IMR-90 (cell line): ENCODE results near the gene ANKFY1. TPM values are rescaled to one million over a fixed set of nuclear protein-coding genes. Genes with fewer than 3 reads are reported as not detected.

ENCODE experiments used
- ATAC-seq: fragments of 200-7000 bp; cut with Tn5 transposase; 2 replicates; pipeline ENCODE4 v1.9.1; 2020; ENCODE audit warnings: low read depth, mild to moderate bottlenecking, moderate library complexity
- BruUV-seq: library from RNA; stranded (reverse); fragments of 400-500 nt; replicated peaks from 2 replicates; lab custom pipeline; 2021; lab: Mats Ljungman, UMichigan
- CTCF ChIA-PET: fragments of 300-600 bp; formaldehyde crosslinking; extraction: SDS; loops from one replicate; lab custom pipeline; 2021; ENCODE audit warnings: antibody characterized with exemption; lab: Yijun Ruan, JAX
- POLR2A ChIA-PET: fragments of 300-600 bp; sonication (Branson Sonifier 250); formaldehyde crosslinking; loops from one replicate; lab custom pipeline; 2022; ENCODE audit warnings: antibody characterized with exemption; ENCODE audit not compliant: unreplicated experiment; lab: Charles Lee
- DNase-seq: peaks from one replicate; pipeline ENCODE4 v3.0.0; 2013
- H2AFZ ChIP-seq: replicated peaks from 2 replicates; pipeline ENCODE3; 2013; ENCODE audit warnings: low read length, mild to moderate bottlenecking; ENCODE audit not compliant: poor library complexity
- H2AK5ac ChIP-seq: 2 replicates; pipeline ENCODE4 v1.6.1; 2013; ENCODE audit warnings: low read depth, low read length, inconsistent platforms
- H2AK9ac ChIP-seq: replicated peaks from 2 replicates; pipeline ENCODE3; 2013; ENCODE audit warnings: mild to moderate bottlenecking, low read depth, low read length, moderate library complexity; ENCODE audit not compliant: poor library complexity
- H2BK120ac ChIP-seq: 2 replicates; pipeline ENCODE4 v1.6.1; 2013; ENCODE audit warnings: low read depth, low read length, inconsistent platforms
- H2BK15ac ChIP-seq: 3 replicates; pipeline ENCODE4 v1.6.1; 2013; ENCODE audit warnings: low read depth, low read length, inconsistent platforms
- H2BK20ac ChIP-seq: 2 replicates; pipeline ENCODE4 v1.6.1; 2013; ENCODE audit warnings: low read depth, mild to moderate bottlenecking, inconsistent platforms, low read length, moderate library complexity
- H2BK5ac ChIP-seq: 2 replicates; pipeline ENCODE4 v1.6.1; 2013; ENCODE audit warnings: mild to moderate bottlenecking, low read depth, low read length, inconsistent platforms; ENCODE audit not compliant: poor library complexity, severe bottlenecking
- H3K14ac ChIP-seq: replicated peaks from 2 replicates; pipeline ENCODE4 v1.6.1; 2013; ENCODE audit warnings: low read depth, low read length, inconsistent platforms
- H3K18ac ChIP-seq: 2 replicates; pipeline ENCODE4 v1.6.1; 2013; ENCODE audit warnings: low read depth, low read length, control low read depth
- H3K23ac ChIP-seq: 2 replicates; pipeline ENCODE4 v1.6.1; 2013; ENCODE audit warnings: low read depth, low read length, inconsistent platforms
- H3K27ac ChIP-seq: 2 replicates; pipeline ENCODE4 v1.5.1; 2013; ENCODE audit warnings: mild to moderate bottlenecking, control low read depth, low read length; ENCODE audit not compliant: insufficient read depth
- H3K27me3 ChIP-seq: 2 replicates; pipeline ENCODE4 v1.6.1; 2013; ENCODE audit warnings: low read length; ENCODE audit not compliant: control insufficient read depth, insufficient read depth
- H3K36me3 ChIP-seq: 2 replicates; pipeline ENCODE4 v1.6.1; 2013; ENCODE audit warnings: low read length, mixed read lengths; ENCODE audit not compliant: control insufficient read depth, insufficient read depth
- H3K4ac ChIP-seq: 2 replicates; pipeline ENCODE4 v1.6.1; 2013; ENCODE audit warnings: low read depth, low read length, inconsistent platforms
- H3K4me1 ChIP-seq: 2 replicates; pipeline ENCODE4 v1.6.1; 2013; ENCODE audit warnings: low read length, mixed read lengths; ENCODE audit not compliant: control insufficient read depth, insufficient read depth
- H3K4me2 ChIP-seq: 2 replicates; pipeline ENCODE4 v1.6.1; 2013; ENCODE audit warnings: low read depth, mild to moderate bottlenecking, control low read depth, low read length, moderate library complexity
- H3K4me3 ChIP-seq: 2 replicates; pipeline ENCODE4 v1.5.1; 2013; ENCODE audit warnings: low read depth, mild to moderate bottlenecking, control low read depth, low read length, moderate library complexity; ENCODE audit not compliant: insufficient read depth
- H3K56ac ChIP-seq: 2 replicates; pipeline ENCODE4 v1.6.1; 2013; ENCODE audit warnings: low read length, inconsistent platforms; ENCODE audit not compliant: insufficient read depth; ENCODE audit errors: extremely low read depth
- H3K79me1 ChIP-seq, 2 experiments: 2 replicates each; pipeline ENCODE4 v1.6.1; 2013; ENCODE audit warnings: low read length in 2 of 2, inconsistent platforms in 1 of 2, low read depth in 1 of 2
- H3K9ac ChIP-seq: 2 replicates; pipeline ENCODE4 v1.6.1; 2013; ENCODE audit warnings: low read depth, low read length, control low read depth
- H3K9me1 ChIP-seq: 2 replicates; pipeline ENCODE4 v1.6.1; 2013; ENCODE audit warnings: low read length, inconsistent platforms; ENCODE audit not compliant: insufficient read depth
- H3K9me3 ChIP-seq: 2 replicates; pipeline ENCODE4 v1.6.1; 2013; ENCODE audit warnings: low read length; ENCODE audit not compliant: control insufficient read depth, insufficient read depth
- H4K20me1 ChIP-seq: 2 replicates; pipeline ENCODE4 v1.6.1; 2013; ENCODE audit warnings: low read length, inconsistent platforms; ENCODE audit not compliant: insufficient read depth
- H4K5ac ChIP-seq: 2 replicates; pipeline ENCODE4 v1.6.1; 2013; ENCODE audit warnings: mild to moderate bottlenecking, low read depth, low read length, control low read depth
- H4K8ac ChIP-seq, 2 experiments: 2 replicates each; pipeline ENCODE4 v1.6.1; 2013; ENCODE audit warnings: low read depth in 2 of 2, low read length in 2 of 2, control low read depth in 1 of 2, inconsistent platforms in 1 of 2
- H4K91ac ChIP-seq: 2 replicates; pipeline ENCODE4 v1.6.1; 2013; ENCODE audit warnings: low read depth, low read length, inconsistent platforms; ENCODE audit not compliant: insufficient read depth
- ELK1 ChIP-seq: fragments of 150-350 bp; IDR thresholded peaks from 2 replicates; pipeline ENCODE4 v1.6.1; 2016; ENCODE audit warnings: low read depth, mild to moderate bottlenecking, low read length, moderate library complexity, borderline replicate concordance
- WGBS, 2 experiments: methylation state at CpG; one replicate each; pipeline versions ENCODE4 v1.1.5 to v1.1.7; 2013; ENCODE audit warnings: missing lambda C conversion rate in 2 of 2; ENCODE audit not compliant: insufficient read length in 1 of 2; ENCODE audit errors: extremely low coverage in 2 of 2; 5-methylcytosine and 5-hydroxymethylcytosine counted together
- dilution Hi-C: fragments of 300-500 bp; cut with HindIII; formaldehyde crosslinking; loops from one replicate; pipeline ENCODE4 v1.14.3; 2018; ENCODE audit warnings: low sequenced_read_pairs; ENCODE audit not compliant: unreplicated experiment
- in situ Hi-C: fragments of 300-500 bp; cut with MboI; formaldehyde crosslinking; loops from 3 replicates; pipeline ENCODE4 v1.14.3; 2019; ENCODE audit warnings: low sequenced_read_pairs, inconsistent platforms, mixed read lengths
- intact Hi-C: fragments of 100-400 bp; cut with micrococcal nuclease; formaldehyde crosslinking; loops from 2 replicates; pipeline ENCODE4 v1.10.0; 2022
- polyA plus RNA-seq, 3 experiments: library from polyadenylated mRNA; depleted of rRNA; stranded (reverse); fragments of >200 nt; gene quantifications; 2 replicates each; pipeline ENCODE4 v1.2.3, GENCODE V29; 2012; ENCODE audit warnings: low replicate concordance in 1 of 3
- total RNA-seq: library from RNA; depleted of rRNA; stranded (reverse); fragments of >200 nt; gene quantifications from 2 replicates; pipeline ENCODE4 v1.2.3, GENCODE V29; 2012

Gene ANKFY1
- total and polyA plus RNA-seq, 2 of the 4 experiments (the other 2 are of a cell fraction) = 32.3 to 48.9 TPM

GRCh38 chr17:4301066-4301465, 37.3 kb upstream of the ANKFY1 start:
- Histone ChIP-seq H3K4me2 (no peak overlapping the region), H3K27ac (no peak overlapping the region), H3K4ac (no peak overlapping the region), H3K18ac (no peak overlapping the region), H3K9me3 (no peaks in the 10 kb centered on the region), H3K14ac (no peak overlapping the region), H3K79me1 (peaks cover 31 to 65% of the 10 kb centered on the region in 2 experiments), H4K5ac (no peak overlapping the region), H4K8ac (no peak overlapping the region), H2AK5ac (no peak overlapping the region), H4K91ac (no peak overlapping the region), H2AFZ (no peak overlapping the region), H2AK9ac (no peak overlapping the region), H3K9me1 (0 out of 2 replicates have a peak, but pooled peaks cover 2% of the 10 kb centered on the region), H3K4me1 (peaks cover 9% of the 10 kb centered on the region; the same call in 1 of the 2 replicates), H2BK15ac (no peak overlapping the region), H2BK120ac (no peak overlapping the region), H3K27me3 (no peaks in the 10 kb centered on the region), H3K4me3 (no peak overlapping the region), H3K23ac (no peak overlapping the region), H2BK5ac (no peak overlapping the region), H2BK20ac (no peak overlapping the region), H3K9ac (no peak overlapping the region), H3K56ac (no peak overlapping the region), H3K36me3 (peaks cover 12% of the 10 kb centered on the region), H4K20me1 (peaks cover 55% of the 10 kb centered on the region; the same call in 1 of the 2 replicates)
- no CpG with 5 or more reads among the region's 5 CpGs for WGBS, 2 experiments
- intact Hi-C loops (no loop called here), dilution Hi-C loops (no loop called here), in situ Hi-C loops (no loop called here)
- DNase-seq (no peak), ATAC-seq (no peak)
- no peak for TF ChIP-seq ELK1
- no TSS peak for BruUV-seq
- ChIA-PET CTCF (interaction anchor here (0.6 kb wide), 1 partner anchor 14 kb away, joined by 3 read pairs; no protein-coding TSS in a partner anchor), POLR2A (no interaction called here)
